Naive B cell (primary cell): Measurements from ENCODE around the gene KSR2. TPM values are rescaled to one million over a fixed set of nuclear protein-coding genes. Genes with fewer than 3 reads are reported as not detected.
A peak's percentile ranks its signal among the peaks of the same experiment; 100 is the strongest.
"Not testable (repeated sequence)": the region's sequence is repeated elsewhere in the genome, so short reads cannot be mapped to it uniquely, and the experiment has no call there.

Experiments
- ATAC-seq, 2 donors: fragments of 150-1000 bp; cut with Tn5 transposase; 2 replicates each; pipeline ENCODE4 v1.10.0; 2021; ENCODE audit warnings: low read depth in 2 of 2, mild to moderate bottlenecking in 2 of 2, moderate library complexity in 2 of 2
- DNase-seq: peaks from one replicate; pipeline ENCODE4 v3.0.0; 2022
- H3K27ac Mint-ChIP-seq, 6 donors: one replicate each; pipeline ENCODE4 v1.8.0; 2020 to 2022; ENCODE audit warnings: mild to moderate bottlenecking in 6 of 6, mixed read lengths in 6 of 6, moderate library complexity in 5 of 6, inconsistent platforms in 2 of 6
- H3K27me3 Mint-ChIP-seq, 3 donors: one replicate each; pipeline ENCODE4 v1.8.0; 2021 to 2022; ENCODE audit warnings: mixed read lengths in 3 of 3, mild to moderate bottlenecking in 1 of 3
- H3K36me3 Mint-ChIP-seq, 2 donors: one replicate each; pipeline ENCODE4 v1.8.0; 2020 to 2022; ENCODE audit warnings: mixed read lengths in 2 of 2, inconsistent platforms in 1 of 2, mild to moderate bottlenecking in 1 of 2
- H3K4me1 Mint-ChIP-seq, 3 donors: one replicate each; pipeline ENCODE4 v1.8.0; 2020 to 2022; ENCODE audit warnings: mixed read lengths in 3 of 3, inconsistent platforms in 1 of 3, mild to moderate bottlenecking in 1 of 3, moderate library complexity in 1 of 3
- H3K4me3 Mint-ChIP-seq, 8 donors: one replicate each; pipeline ENCODE4 v1.8.0; 2020 to 2022; ENCODE audit warnings: mild to moderate bottlenecking in 8 of 8, mixed read lengths in 8 of 8, moderate library complexity in 8 of 8, inconsistent platforms in 2 of 8
- H3K9me3 Mint-ChIP-seq, 7 donors: one replicate each; pipeline ENCODE4 v1.8.0; 2020 to 2022; ENCODE audit warnings: mixed read lengths in 7 of 7, mild to moderate bottlenecking in 5 of 7, inconsistent platforms in 2 of 7, moderate library complexity in 1 of 7
- polyA plus RNA-seq, 6 donors: library from polyadenylated mRNA; unstranded; fragments of 300-500 nt; fragmentation: Illumina TruSeq; gene quantifications; one replicate each; pipeline ENCODE4 v1.2.3, GENCODE V29; 2021; ENCODE audit warnings: low read depth in 6 of 6

KSR2 gene
- polyA plus RNA-seq, 6 donors from 2014 or later = not detected

DNA sequence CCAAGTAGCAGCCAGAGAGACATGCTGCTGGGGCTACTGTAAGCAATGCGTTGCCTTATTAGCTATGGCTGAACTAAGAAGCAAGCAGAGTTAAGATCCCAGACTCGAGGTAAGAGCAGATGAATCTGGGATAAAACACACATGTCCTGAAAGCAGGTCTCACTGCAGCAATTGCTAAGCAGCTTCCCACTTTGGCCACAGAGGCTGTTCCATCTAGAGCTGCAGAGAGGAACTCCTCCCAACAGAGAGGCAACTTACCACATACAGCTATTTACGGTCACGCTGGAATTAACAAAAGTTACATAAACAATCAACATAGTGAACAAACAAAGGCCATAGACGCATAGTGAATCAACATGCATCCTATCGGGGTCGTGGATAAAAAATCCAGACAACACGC lies 90.2 kb downstream of the KSR2 start:
- H3K27ac Mint-ChIP-seq = peak overlapping the region in 1 of 6 donors; percentile 28
- peaks cover 3 to 16% (median 10%) of the 10 kb centered on the region in 3 donors for H3K27me3 Mint-ChIP-seq
- ATAC-seq (no peak), DNase-seq (no peak)
- peaks cover 5 to 13% (median 9%) of the 10 kb centered on the region in 3 donors for H3K4me1 Mint-ChIP-seq
- H3K9me3 Mint-ChIP-seq = peaks cover 0 to 8% (median 2%) of the 10 kb centered on the region in 7 donors
- H3K4me3 Mint-ChIP-seq = no peak overlapping the region
- H3K36me3 Mint-ChIP-seq = no peaks in the 10 kb centered on the region

DNA sequence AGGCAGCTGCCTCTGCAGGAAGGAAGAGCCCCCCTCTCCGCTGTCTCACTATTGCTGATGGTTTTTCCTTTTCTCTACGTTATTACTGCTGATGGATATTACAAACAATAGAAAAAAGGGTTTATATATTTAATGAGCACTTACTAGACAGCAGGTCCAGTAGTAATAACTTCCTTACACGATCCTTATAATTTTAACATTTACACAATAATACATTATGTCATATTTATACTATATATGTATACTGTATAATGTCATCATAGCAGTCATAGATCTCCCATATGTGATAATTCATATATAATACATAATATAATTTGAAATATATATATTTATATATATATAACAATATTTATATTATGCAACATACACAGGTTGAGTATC lies 92.4 kb downstream of the KSR2 start:
- DNase-seq (no peak), ATAC-seq (no peak)
- no peaks in the 10 kb centered on the region for H3K36me3 Mint-ChIP-seq
- peaks cover 0 to 2% (median 0%) of the 10 kb centered on the region in 7 donors for H3K9me3 Mint-ChIP-seq
- no peak overlapping the region for H3K4me3 Mint-ChIP-seq
- peaks cover 5 to 13% (median 9%) of the 10 kb centered on the region in 3 donors for H3K4me1 Mint-ChIP-seq
- peaks cover 3 to 16% (median 10%) of the 10 kb centered on the region in 3 donors for H3K27me3 Mint-ChIP-seq
- peak overlapping the region in 3 of 6 donors; percentile 70 to 91 (median 78) for H3K27ac Mint-ChIP-seq

GRCh38 chr12:117875744-117876435 lies 92.9 kb downstream of the KSR2 start:
- peaks cover 0 to 2% (median 0%) of the 10 kb centered on the region in 7 donors for H3K9me3 Mint-ChIP-seq
- peaks cover 5 to 13% (median 9%) of the 10 kb centered on the region in 3 donors for H3K4me1 Mint-ChIP-seq
- H3K4me3 Mint-ChIP-seq = peak overlapping the region in 1 of 8 donors; percentile 48
- H3K27ac Mint-ChIP-seq = peak overlapping the region; percentile 28 to 91 (median 73)
- H3K27me3 Mint-ChIP-seq = peaks cover 3 to 16% (median 10%) of the 10 kb centered on the region in 3 donors
- no peaks in the 10 kb centered on the region for H3K36me3 Mint-ChIP-seq
- ATAC-seq (peak; percentile 66 to 69), DNase-seq (peak; percentile 27)

DNA sequence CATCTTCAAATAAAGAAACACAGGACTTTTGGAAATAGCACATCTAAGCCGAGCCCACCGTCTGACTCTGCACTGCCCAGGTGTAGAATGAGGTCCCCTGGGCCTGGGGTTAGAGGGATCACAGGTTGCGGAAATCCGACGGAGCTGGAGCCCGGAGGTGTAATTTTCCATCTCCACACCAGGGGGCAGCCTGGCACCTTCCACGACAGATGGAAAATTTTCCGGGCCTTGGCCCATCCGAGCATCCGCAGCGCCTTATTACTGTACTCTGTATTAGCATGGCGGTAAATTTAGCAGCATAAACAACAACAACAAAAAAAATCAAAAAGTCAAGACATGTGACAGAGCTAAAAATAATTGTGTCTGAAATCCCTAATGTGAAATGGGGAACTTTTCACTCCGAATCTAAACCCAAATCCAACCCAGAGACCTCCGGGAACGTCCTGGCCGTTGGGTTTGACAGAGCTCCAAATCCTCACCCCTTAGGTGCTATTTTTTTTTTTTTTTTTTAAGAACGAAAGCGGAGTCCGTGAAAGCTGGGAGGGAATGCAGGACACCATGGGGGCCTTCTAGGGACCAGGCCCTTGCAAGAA lies 93.9 kb downstream of the KSR2 start:
- DNase-seq (peak; percentile 36), ATAC-seq (peak; percentile 37 to 52)
- Mint-ChIP-seq H3K4me1 (peaks cover 5 to 13% (median 9%) of the 10 kb centered on the region in 3 donors), H3K9me3 (peaks cover 0 to 2% (median 0%) of the 10 kb centered on the region in 7 donors), H3K27ac (peak overlapping the region in 3 of 6 donors; percentile 34 to 65 (median 44)), H3K36me3 (no peaks in the 10 kb centered on the region), H3K4me3 (peak overlapping the region in 2 of 8 donors; percentile 34 to 35), H3K27me3 (peaks cover 3 to 16% (median 10%) of the 10 kb centered on the region in 3 donors)

- Mint-ChIP-seq H3K4me1 (peaks cover 5 to 13% (median 9%) of the 10 kb centered on the region in 3 donors), H3K27me3 (peaks cover 3 to 16% (median 10%) of the 10 kb centered on the region in 3 donors)
- H3K9me3 Mint-ChIP-seq, DNase-seq, H3K27ac Mint-ChIP-seq, ATAC-seq, H3K4me3 Mint-ChIP-seq, H3K36me3 Mint-ChIP-seq: not testable (repeated sequence)
These were observed 94.6 kb downstream of the KSR2 start for GRCh38 chr12:117874198-117874597.

DNA sequence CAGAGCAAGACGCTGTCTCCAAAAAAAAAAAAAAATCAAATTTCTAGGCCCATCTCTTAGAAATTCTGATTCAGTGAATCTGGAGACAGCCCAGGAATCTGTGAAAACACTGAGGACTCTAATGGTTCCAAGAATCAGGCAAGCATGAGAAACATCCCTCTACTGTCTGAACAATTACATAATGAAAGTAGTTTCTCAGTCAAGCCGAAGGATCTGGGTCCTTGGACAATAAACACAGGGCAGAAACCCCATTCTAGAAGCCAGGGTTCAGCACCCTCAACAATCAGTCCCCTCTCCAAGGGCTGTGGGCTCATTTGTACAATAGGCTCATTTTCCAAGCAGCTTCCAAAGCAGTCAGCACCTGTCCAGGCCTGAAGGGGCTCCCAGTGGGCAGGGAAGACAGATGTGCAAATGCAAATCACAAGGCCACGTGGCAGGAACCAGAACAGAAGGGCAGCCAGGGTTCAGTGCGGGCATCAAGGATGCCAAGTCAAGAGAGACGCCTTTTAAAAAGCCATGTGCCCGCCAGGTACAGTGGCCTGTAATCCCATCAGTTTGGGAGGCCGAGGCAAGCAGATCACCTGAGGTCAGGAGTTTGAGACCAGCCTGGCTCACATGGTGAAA lies 96.1 kb downstream of the KSR2 start:
- ATAC-seq (no peak), DNase-seq (no peak)
- peaks cover 0 to 2% (median 0%) of the 10 kb centered on the region in 7 donors for H3K9me3 Mint-ChIP-seq
- peak overlapping the region in 1 of 8 donors; percentile 52 for H3K4me3 Mint-ChIP-seq
- peak overlapping the region in 1 of 6 donors; percentile 69 for H3K27ac Mint-ChIP-seq
- H3K4me1 Mint-ChIP-seq = peaks cover 5 to 13% (median 9%) of the 10 kb centered on the region in 3 donors
- H3K36me3 Mint-ChIP-seq = no peaks in the 10 kb centered on the region
- H3K27me3 Mint-ChIP-seq = peaks cover 3 to 16% (median 10%) of the 10 kb centered on the region in 3 donors

- H3K27me3 Mint-ChIP-seq = peaks cover 1 to 8% (median 7%) of the 10 kb centered on the region in 3 donors
- H3K36me3 Mint-ChIP-seq = no peaks in the 10 kb centered on the region
These were observed 99.2 kb downstream of the KSR2 start for GRCh38 chr12:117869551-117869950.

DNA sequence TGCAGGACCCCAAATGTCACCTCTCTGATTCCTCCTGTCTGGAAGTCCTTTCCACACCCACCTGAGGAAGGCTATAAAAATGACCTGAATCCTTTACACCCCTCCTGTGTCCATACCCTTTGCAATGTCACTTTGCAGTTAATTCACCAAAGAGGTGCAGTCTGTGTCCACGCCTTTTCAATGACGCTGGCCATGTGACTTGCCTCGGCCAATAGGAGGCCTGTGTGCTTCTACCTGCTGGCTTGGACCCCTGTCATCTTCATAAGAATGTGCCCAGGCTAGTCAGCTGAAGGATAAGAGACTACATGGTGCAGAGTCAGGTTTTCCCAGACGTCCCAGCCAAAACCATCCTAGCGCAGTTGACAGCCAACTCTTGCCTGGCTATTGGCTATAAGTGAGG lies 101.4 kb downstream of the KSR2 start:
- Mint-ChIP-seq H3K9me3 (peaks cover 0 to 10% (median 4%) of the 10 kb centered on the region in 7 donors), H3K36me3 (peaks cover 0 to 8% of the 10 kb centered on the region in 2 donors), H3K27me3 (peaks cover 11 to 19% (median 16%) of the 10 kb centered on the region in 3 donors), H3K4me3 (no peak overlapping the region), H3K27ac (peak overlapping the region in 1 of 6 donors; percentile 30), H3K4me1 (no peaks in the 10 kb centered on the region)
- no peak for DNase-seq
- no peak for ATAC-seq

More at GRCh38 chr12:117869551-117869950, 99.2 kb downstream of the KSR2 start:
- Mint-ChIP-seq H3K4me1 (peaks cover 0 to under 1% (median 0%) of the 10 kb centered on the region in 3 donors), H3K4me3 (no peak overlapping the region), H3K9me3 (peaks cover 0 to 1% (median 0%) of the 10 kb centered on the region in 7 donors), H3K27ac (no peak overlapping the region)
- ATAC-seq (no peak), DNase-seq (no peak)

DNA sequence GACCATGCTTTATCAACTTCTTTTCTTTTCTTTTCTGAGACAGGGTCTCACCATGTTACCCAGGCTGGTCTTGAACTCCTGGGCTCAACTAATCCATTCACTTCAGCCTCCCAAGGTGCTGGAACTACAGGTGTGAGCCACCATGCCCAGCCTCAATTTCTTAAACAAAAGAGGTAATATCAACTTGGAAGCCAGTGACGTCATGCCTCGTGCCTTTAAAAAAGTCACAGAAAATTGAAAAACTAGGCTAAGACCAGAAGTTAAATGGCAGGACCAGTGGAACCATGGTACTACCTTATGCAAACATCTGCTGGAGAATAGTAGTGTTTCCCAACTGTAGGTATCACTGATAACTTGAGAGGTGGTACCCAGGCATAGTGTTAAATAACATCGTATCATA lies 103.3 kb downstream of the KSR2 start:
- no peak for DNase-seq
- H3K4me1 Mint-ChIP-seq = no peaks in the 10 kb centered on the region
- peaks cover 0 to 10% (median 4%) of the 10 kb centered on the region in 7 donors for H3K9me3 Mint-ChIP-seq
- H3K4me3 Mint-ChIP-seq = no peak overlapping the region
- H3K36me3 Mint-ChIP-seq = peaks cover 0 to 8% of the 10 kb centered on the region in 2 donors
- ATAC-seq = no peak
- H3K27ac Mint-ChIP-seq = no peak overlapping the region
- H3K27me3 Mint-ChIP-seq = peaks cover 11 to 19% (median 16%) of the 10 kb centered on the region in 3 donors

DNA sequence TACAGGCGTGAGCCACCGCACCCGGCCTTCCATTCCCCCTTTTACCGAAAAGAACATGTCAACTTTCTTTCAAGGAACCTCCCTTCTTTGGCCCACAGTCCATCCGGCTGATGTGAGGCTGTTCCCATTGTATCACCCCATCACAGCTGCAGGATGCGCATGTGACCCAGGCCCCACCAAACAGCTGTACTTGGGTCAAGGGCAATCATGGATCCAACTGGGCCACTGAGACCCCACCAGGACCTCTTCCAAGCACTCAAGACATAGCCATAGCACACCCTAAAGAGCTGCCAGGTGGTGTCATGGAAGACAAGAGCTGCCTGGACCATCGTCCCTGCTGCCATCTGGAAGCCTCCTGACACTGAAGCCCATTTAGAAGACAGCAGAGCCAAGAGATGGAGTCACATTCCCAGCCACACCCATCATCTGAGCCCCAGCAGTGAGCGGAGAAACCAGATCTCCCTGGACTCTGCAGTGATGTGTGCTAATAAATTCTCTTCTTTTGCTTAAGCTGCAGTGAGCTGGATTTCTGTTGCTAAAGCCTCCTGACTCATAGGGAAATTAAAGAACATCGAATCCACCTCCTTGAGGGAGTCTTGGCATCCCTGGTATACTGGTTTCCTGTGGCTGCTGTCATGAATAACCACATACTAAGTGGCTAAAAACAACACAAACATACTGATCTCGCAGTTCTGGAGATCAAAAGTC lies 105.6 kb downstream of the KSR2 start:
- Mint-ChIP-seq H3K4me1 (no peaks in the 10 kb centered on the region), H3K4me3 (no peak overlapping the region), H3K27me3 (peaks cover 11 to 19% (median 16%) of the 10 kb centered on the region in 3 donors), H3K9me3 (peaks cover 0 to 10% (median 4%) of the 10 kb centered on the region in 7 donors), H3K27ac (no peak overlapping the region), H3K36me3 (peaks cover 0 to 8% of the 10 kb centered on the region in 2 donors)
- DNase-seq (no peak), ATAC-seq (no peak)

DNA sequence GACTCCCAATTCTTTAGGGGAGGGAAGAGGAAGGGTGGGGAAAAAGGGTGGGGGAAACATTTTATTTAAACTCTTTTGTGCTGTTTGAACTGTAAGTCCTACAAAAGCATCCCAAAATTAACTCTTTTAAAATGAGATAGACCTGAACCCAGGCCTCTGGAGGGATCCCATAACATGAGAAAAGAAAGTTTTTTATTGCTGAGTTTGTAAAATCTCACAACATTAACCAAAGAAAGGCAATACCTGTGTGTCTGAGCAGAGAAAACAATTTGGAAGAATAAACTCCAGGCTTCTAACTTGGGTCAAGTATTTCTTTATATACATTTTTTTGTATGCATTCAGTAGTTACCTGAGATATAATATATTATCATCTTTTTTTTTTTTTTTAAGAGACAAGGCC lies 107.1 kb downstream of the KSR2 start:
- H3K4me3 Mint-ChIP-seq = no peak overlapping the region
- no peak for DNase-seq
- H3K4me1 Mint-ChIP-seq = no peaks in the 10 kb centered on the region
- peaks cover 0 to 8% of the 10 kb centered on the region in 2 donors for H3K36me3 Mint-ChIP-seq
- no peak overlapping the region for H3K27ac Mint-ChIP-seq
- no peak for ATAC-seq
- peaks cover 0 to 10% (median 4%) of the 10 kb centered on the region in 7 donors for H3K9me3 Mint-ChIP-seq
- peaks cover 12 to 19% (median 15%) of the 10 kb centered on the region in 3 donors for H3K27me3 Mint-ChIP-seq

DNA sequence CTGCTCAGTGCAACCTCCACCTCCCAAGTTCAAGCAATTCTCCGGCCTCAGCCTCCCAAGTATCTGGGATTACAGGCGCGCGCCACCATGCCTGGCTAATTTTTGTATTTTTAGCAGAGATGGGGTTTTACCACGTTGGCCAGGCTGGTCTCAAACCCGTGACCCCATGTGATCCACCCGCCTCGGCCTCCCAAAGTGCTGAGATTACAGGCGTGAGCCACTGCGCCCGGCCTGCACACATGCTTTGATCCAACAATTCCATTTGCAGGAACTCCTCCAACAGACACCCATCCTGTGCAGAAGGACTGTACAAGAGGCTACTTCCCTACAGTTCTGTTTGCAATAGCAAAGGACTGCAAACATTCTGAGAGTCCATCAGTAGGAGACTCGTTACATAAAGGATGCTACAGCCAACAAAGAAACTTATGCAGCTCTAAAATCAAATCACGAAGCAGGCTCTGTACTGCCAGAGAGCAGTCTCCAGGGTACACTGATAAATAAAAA lies 108.0 kb downstream of the KSR2 start:
- peak overlapping the region in 1 of 8 donors; percentile 6 for H3K4me3 Mint-ChIP-seq
- not testable (repeated sequence) for H3K4me1 Mint-ChIP-seq, H3K36me3 Mint-ChIP-seq, ATAC-seq, DNase-seq
- H3K27me3 Mint-ChIP-seq = peaks cover 12 to 19% (median 13%) of the 10 kb centered on the region in 3 donors
- H3K9me3 Mint-ChIP-seq = peaks cover 0 to 10% (median 4%) of the 10 kb centered on the region in 7 donors
- peak overlapping the region in 1 of 6 donors; percentile 44 for H3K27ac Mint-ChIP-seq
